ACHN (cell line): ENCODE data around the gene CRB2.

Source experiments
- DNase-seq: peaks from one replicate; pipeline ENCODE4 v3.0.0-alpha.2; 2015
- in situ Hi-C: cut with HindIII; loops from 2 replicates; pipeline ENCODE4 v1.10.0; 2017; ENCODE audit warnings: low sequenced_read_pairs, low pct_ligation_motif_present, low pct_unique_long_range_greater_than_20kb

Gene CRB2

DNA sequence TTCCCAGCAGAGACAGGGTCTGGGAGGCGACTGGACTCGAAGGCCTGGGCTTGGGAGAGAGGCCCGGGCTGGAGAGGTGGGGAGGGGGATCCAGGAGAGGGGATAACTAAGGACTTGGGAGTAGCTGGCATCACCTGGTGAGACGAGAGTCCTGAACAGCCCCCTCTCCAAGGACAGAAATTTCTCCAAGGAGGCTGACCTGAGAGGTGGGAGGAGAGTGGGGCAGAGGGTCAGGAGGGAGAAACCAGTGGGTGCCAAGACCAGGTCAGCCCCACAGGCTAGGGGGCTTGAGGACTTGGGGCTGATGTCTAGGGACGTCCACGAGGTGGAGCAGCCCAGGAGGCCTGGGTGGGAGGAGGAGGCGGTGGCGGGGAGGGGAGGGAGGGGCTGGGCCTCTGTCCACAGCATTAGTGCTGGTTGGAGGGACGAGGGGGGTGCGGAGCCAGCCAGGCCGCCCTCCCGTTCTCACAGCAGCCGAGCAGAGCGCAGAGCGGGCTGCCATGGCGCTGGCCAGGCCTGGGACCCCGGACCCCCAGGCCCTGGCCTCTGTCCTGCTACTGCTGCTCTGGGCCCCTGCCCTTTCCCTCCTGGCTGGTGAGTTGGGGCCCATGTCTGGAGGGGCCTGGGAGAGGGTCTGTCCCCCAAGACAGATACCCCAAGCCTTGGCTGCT is at the start of gene CRB2:
Gene CRB2 (plus strand): TSS at position 437 of the 671 bp plus-strand sequence. CDS start 64 bp downstream, at position 501.
- DNase-seq = no peak
- in situ Hi-C loops = no loop called here

DNA sequence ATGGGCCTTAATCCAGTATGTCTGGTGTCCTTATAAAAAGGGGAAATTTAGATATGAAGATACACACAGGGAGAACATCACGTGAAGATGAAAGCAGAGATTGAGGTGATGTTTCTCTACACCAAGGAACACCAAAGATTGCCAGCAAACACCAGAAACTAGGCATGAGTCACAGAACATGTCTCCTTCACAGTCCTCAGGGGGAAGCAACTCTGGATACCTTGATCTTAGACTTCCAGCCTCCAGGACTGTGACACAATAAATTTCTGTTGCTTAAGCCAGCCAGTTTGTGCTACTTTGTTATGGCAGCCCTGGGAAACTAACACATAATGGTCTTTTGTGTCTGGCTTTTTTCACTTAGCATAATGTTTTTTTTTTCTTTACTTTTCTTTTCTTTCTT is 46.4 kb upstream of the CRB2 start:
- no peak for DNase-seq
- in situ Hi-C loops = no loop called here

DNA sequence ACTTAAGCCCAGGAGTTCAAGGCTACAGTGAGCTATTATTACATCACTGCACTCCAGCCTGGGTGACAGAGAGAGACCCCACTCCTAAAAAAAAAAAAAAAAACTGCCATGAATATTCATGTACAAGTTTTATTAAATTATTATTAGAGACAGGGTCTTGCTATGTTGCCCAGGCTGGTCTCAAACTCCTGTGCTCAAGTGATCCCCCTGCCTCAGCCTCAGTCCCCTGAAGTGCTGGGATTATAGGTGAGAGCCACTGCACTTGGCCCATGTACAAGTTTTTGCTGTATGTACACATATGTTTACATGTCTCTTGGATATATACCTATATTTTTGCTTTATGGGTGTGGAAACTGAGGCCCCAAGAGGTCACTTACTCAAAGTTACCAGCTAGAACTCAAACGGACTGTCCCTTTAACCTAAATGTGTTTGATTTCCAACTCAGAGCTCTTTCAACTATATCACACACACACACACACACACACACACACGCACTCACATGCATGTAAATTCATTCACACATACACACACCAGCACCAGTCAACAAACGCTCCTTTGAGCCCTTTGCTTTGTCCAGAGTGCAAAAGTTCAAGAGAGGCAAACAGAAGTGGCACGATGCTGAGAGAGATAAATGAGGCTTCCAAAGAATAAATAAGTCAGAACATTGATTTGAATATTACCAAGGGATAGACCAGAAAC is 45.3 kb upstream of the CRB2 start:
- in situ Hi-C loops = no loop called here
- DNase-seq = no peak

DNA sequence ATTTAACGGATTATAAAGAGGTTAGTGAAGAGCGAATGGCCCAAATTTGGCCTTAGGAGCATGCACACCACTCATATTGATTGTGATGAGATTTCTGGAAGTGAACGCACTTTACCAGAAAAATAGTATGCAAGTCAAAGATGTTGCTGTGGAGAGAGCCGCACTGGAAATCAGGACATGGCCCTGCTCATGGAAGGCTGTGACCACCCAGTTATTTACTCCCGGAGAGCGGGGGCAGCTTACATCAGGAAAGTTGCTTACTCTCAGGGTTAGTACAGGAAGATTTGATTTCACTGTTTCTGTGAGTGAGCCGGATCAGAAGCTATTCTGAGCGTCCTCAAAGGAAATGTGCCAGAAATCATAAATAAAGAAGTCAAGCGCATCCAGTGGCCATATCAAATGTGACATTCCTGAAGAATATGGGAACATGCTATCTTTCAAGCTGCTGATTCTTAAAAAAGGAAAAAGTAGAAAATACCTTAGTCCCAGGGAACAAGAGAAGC is 44.7 kb upstream of the CRB2 start:
- DNase-seq = no peak
- in situ Hi-C loops = no loop called here

DNA sequence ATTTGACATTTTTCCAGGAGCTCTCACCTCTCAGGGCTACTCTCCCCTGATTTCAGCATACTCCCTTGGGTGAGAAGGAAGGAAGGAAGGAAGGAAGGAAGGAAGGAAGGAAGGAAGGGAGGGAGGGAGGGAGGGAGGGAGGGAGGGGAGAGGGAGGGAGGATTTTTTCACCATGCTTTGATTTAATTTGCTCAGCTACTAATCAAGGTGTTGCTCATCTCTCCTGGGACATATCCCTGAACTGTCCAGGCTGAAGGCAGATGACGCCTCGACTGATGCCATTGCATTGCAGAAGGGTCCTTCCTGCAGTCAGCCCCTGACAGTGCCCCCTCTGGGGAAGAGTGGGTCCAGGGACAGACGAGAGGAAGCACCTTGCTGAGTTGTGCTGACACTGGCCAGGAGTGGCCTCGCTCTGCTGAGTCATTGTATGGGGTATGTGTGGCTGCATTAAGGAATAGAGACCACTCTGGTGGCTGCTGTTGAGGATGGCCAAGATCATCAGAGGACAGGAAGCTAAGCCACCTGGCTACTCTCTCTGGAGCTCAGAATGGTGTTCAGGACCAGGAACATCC is 43.6 kb upstream of the CRB2 start:
- in situ Hi-C loops = no loop called here

DNA sequence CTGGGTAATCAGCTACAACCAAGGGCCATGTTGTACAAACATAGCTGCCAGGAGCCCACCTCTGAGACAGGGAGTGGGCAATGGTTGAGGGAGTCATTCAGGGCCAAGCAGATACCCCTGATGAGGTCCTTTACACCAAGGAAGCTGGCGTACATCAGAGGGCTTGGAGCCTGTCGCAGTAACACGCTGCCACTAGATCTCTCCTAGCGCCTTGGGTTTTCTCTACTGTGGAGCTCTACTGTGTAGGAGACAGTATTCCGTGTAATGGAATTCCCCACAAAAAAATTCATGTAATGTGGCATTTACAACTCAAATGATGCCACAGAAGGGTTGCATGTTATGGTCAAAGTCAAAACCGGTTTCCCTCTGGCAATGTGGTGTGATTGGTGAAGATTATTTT is 41.4 kb upstream of the CRB2 start:
- no peak for DNase-seq
- in situ Hi-C loops = no loop called here

More for the DNA sequence above, 43.6 kb upstream of the CRB2 start:
- no peak for DNase-seq

DNA sequence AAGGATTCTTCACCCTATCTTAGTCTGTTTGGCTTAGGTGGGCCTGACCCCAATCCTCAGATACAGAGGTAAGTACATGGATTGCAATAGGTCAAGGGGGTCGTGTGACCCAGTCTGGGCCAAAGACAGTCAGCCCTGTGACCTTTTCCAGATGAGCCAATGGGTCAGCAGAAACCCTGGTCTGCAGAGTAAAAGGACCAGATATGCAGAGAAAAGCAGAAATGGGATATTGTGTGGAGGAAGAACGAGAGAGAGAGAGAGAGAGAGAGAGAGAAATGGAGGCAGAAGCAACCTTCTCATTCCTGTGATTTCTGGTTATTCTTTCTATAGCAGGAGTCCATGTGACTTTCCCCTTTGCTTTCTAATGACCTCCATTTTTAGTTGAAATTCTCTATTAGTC is 40.4 kb upstream of the CRB2 start:
- in situ Hi-C loops = no loop called here
- no peak for DNase-seq

DNA sequence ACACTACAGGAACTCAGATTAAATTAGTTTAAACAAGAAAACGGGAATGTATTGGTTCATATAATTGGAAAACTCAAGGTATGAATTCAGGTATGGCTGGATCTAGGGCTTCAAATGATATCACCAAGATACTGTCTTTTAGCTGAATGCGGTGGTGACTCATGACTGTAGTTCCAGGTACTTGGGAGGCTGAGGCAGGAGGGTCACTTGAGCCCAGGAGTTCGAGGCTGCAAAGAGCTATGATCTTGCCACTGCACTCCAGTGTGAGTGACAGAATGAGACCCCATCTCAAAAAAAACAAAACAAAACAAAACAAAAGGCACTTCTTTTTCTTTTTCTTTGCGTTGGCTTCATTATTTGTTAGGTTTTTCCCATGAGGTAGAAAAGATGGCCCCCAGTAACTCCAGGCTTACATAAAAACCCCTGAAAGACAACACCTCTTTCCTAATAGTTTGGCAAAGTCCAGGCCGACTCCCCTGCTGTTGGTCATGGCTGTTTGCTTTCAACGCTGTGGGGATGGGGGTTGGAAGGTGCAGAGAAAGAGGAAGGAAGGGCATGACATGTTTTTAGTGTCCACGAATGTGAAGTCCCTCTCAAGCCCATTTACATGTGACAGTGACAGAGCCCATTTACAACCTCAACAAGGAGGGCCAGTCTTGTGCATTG is 39.8 kb upstream of the CRB2 start:
- no peak for DNase-seq
- in situ Hi-C loops = no loop called here

DNA sequence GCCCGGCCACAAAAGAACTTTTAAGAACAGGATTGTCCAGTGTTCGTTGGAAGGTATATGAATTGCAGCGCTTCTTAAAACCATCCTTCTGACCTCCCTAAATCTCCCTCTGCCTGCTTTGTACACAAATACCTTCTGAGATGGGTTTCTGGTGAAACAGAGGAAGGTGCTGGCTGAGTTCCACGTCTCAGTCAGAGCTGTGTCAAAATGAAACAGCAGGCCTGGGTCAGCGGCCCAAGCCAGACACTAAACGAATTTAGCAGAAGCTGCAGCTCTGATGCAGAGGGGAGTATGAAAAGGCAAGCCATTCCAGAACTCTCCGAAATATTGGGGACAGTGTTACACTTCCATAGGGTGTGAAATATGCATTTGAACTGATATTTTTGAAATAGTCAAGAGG is 37.8 kb upstream of the CRB2 start:
- no peak for DNase-seq
- in situ Hi-C loops = no loop called here

DNA sequence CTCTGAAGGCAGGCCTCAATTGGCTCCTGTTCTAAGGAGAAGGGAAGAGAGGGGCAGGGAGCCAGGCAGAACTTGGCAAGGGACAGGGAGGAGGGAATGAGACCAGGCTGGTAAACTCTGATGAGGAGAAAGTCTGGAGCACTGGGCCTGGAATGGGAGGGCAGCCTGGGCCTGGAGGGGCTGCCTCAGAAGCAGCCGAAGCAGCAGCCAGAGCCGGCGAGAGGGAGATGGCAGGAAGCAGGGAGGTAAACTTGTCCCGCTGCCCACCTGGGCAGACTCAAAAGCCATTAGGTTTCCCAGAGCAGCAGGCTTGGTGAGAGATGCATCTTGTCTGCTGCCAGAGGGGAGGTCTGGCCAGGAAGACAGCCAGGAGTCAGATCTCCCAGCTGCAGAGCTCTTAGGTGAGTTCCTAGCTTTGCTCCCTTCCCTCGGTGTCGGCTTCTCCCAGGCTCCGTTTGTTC is 37.0 kb upstream of the CRB2 start:
- no peak for DNase-seq
- in situ Hi-C loops = no loop called here

DNA sequence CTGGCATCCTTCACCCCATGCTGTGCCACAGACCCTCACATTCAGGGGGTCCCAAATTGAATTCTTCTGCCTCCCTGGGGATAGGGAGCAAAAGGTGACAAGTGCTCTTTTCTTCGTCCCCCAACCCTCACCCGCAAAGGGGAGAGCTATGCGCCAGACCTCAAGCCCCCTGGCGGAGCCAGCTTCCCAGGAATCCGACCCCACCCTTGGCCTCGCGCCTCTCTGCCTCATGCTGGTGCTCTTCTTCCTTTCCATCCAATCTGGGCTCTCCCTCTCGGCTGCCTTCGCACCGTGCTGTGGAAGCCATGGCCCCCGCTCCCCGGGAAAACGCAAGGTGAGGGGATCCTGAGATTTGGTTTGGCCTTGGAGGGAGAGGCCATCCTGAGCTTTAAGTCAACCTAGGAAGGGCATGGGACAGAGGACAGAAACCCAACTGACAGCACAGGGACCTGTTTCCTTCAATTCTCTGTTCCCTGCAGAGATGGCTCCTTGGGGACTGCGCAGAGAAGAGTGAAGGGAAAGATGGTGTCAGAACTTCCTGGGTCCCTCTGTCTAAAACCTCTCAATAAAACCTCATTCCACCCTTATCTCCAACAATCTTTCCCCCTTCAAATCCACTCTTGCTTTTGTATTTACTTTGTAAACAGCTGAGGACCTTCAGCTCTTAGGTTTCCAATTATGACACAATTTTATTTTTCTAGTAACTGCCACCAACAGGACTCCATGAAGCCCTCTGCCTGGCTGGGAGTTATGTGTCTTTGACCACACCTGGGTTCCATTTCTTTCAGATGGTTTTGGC is 36.3 kb upstream of the CRB2 start:
- DNase-seq = no peak
- in situ Hi-C loops = no loop called here

DNA sequence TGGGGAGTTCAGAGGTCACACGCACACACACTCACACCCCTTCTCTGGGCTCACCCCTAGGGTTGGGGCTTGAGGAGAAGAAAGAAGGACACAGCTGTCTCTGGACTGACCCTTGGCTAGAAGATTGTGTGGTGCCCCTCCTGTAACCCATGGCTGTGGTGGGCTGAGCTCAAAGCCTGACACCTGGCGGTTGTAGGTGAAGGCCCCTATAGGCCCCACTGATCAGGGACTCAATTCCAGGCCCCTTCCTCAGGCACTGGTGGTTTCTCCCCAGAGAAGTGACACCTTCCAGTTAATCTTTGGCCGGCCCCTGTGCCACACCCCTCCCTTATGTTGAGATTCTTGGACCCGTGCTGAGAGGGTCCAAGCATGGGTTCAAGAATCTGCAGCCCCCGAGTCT is 35.2 kb upstream of the CRB2 start:
- in situ Hi-C loops = no loop called here
- DNase-seq = no peak

DNA sequence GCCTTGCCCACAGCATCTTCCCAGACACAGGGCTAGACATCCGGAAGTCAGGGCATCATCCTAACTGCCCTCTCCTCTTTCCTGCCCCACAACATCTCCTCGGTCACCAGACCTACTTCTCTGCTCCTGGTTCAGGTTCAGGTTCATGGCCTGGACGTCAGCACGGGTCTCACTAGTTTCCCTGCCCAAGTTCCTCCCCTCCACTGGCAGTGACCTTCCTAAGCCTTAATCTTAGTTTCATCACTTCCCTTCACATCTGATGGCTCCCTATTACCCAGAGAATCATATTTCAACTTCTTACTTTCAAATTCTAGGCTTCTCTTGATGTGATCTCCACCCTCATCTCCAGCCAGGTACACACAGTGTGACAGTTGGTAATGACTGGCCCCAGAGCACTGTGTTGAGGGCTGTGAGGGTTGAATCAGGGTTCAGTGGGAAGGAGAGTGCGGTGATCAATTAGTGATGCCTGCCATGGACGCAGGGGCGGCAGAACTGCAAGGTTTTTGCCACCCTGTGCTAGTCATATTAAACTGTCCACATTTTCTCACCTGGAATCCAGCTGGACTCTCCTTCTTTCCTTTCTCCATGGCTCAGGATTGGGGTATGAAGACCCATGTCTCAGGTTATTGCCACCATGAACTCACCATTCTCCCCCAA is 34.3 kb upstream of the CRB2 start:
- no peak for DNase-seq
- in situ Hi-C loops = no loop called here

DNA sequence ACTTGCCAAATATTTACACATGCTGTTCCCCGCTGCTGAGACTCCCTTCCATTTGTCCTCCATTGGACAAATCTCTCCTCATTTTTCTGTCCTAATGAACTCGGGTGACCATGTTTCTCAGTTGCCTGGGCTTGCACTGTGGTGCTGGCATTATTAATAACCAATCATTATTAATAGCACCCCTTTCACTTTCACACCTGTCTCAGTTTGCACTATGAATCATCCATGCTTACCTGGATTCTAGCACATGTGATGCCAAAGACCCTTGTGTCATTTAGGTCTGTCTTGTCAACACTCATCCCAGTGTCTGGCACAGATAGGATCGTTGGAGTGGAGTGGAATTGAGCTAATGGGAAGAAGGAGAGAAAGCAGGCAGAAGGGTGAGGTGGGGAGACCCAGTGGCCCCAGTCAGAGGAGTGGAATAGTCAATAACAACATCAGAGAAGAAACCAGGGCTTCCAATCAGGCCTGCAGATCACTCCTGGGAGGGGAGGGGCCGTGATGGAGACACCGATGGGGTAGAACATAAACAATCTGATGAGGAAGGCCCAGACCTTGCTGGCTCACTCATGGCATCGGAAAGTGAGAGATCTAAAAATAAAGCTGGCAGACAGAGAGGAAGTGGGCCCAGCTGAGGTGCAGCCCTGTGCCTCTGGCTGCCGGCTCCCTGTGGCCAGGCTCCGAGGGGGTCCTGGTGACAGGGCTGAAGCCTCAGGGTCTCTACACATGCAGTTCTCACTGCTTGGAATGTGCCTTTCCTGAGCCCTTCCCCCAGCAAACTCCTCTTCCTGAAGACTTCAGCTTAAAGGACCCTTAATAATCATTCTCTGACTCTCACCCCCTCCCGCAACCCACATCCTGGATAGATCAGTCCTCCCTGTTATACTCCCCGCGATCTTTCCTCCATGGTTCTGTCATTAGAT is 33.5 kb upstream of the CRB2 start:
- no peak for DNase-seq
- in situ Hi-C loops = no loop called here

DNA sequence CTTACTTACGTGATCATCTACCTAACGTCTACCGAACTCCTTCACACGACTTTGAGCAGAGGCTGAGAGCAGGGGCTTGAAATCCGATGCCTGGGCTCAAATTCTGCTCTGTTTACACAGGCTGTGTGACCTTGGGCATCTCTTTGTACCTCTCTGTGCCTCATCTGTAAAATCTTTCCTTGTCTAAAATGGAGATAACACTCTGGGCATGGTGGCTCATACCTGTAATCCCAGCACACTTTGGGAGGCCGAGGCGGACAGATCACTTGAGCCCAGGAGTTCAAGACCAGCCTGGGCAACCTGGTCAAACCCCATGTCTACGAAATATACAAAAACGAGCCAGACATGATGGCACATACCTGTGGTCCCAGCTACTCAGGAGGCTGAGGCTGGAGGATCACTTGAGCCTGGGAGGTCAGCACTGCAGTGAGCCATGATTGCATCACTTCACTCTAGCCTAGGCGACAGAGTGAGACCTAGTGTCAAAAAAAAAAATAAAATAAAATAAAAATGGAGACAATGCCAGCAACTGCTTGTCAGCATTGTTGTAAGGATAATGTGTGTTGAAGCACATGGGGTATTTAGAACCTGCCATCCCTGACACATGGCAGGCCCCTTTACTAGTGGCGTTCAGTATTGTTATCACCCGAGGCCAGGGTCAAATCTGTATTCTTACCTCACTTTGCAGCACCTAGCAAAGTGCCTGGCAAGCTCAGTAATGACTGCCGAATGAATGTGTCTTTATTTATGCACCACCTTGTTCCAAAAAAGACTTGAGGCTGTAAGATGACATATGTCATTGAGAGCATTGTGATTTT is 32.6 kb upstream of the CRB2 start:
- no peak for DNase-seq
- in situ Hi-C loops = no loop called here

DNA sequence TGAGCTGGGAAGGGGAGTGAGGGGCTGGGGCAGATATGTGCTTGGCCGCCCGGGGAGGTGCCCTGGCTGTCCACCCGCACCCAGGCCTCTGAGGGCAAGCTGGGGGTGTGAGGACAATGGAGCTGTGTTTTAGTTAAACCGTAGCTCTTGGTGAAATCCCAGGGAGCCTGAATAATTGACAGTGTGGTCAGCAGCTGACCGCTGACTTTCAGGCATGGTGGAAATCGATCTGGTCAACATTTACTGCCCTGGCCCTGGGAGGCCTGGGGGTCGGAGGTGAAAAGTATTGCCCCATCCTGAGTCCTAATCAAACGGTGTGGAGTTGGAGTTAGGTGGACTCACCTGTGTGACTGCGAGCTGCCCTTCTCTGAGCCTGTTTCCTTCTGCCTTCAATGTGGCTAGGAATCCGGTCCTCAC is 31.2 kb upstream of the CRB2 start:
- no peak for DNase-seq
- in situ Hi-C loops = no loop called here
